HCT116 (cell line): ENCODE measurements around the gene EEF1AKMT2. TPM values are rescaled to one million over a fixed set of nuclear protein-coding genes. Genes with fewer than 3 reads are reported as not detected.

Experiments used
- ATAC-seq: fragments of 200-7000 bp; cut with Tn5 transposase; 2 replicates; pipeline ENCODE4 v1.9.1; 2020; ENCODE audit warnings: mild to moderate bottlenecking, moderate library complexity
- BruUV-seq: library from RNA; stranded (reverse); fragments of 400-500 nt; replicated peaks from 2 replicates; lab custom pipeline; 2021; lab: Mats Ljungman, UMichigan
- CTCF ChIA-PET: fragments of 300-600 bp; sonication (Branson Sonifier 250); formaldehyde crosslinking; loops from one replicate; lab custom pipeline; 2021; ENCODE audit warnings: antibody characterized with exemption; lab: Charles Lee
- POLR2A ChIA-PET: fragments of 300-600, 350-600 bp; sonication (Branson Sonifier 250); formaldehyde crosslinking; loops from one replicate; lab custom pipeline; 2021; ENCODE audit warnings: antibody characterized with exemption; lab: Charles Lee
- RAD21 ChIA-PET, 2 experiments: fragments of 300-600 bp; sonication (Branson Sonifier 250); formaldehyde crosslinking; loops; one replicate each; lab custom pipeline; 2023; ENCODE audit warnings: low total read pairs in 2 of 2; ENCODE audit not compliant: uncharacterized antibody in 2 of 2, unreplicated experiment in 2 of 2, low non-redundant PET in 1 of 2; lab: Charles Lee
- DNase-seq: peaks from one replicate; pipeline ENCODE4 v3.0.0-alpha.2; 2010; ENCODE audit warnings: low read depth, low spot score
- H2AFZ ChIP-seq: fragments of 200-600 bp; shearing (Covaris generic), sonication (generic); 2 replicates; pipeline ENCODE4 v1.6.1; 2017; ENCODE audit warnings: low read depth, mixed run types, mixed read lengths, antibody characterized with exemption, low read length; ENCODE audit not compliant: poor library complexity, severe bottlenecking
- H3K27ac ChIP-seq: 2 replicates; pipeline ENCODE4 v1.5.1; 2012; ENCODE audit warnings: low read depth, low read length
- H3K27me3 ChIP-seq: fragments of 200-600 bp; sonication (generic); 2 replicates; pipeline ENCODE4 v1.6.1; 2016; ENCODE audit warnings: mixed run types, low read length, mixed read lengths; ENCODE audit not compliant: insufficient read depth
- H3K36me3 ChIP-seq, 2 experiments: fragments of 200-500 bp in 1 of 2; fragments of 200-600 bp in 1 of 2; sonication (Bioruptor generic) in 1 of 2; sonication (generic) in 1 of 2; 2 replicates each; pipeline versions ENCODE4 v1.5.1 to v1.6.1; 2014 to 2016; ENCODE audit warnings: low read length in 2 of 2, inconsistent platforms in 1 of 2, mixed read lengths in 1 of 2, mixed run types in 1 of 2; ENCODE audit not compliant: insufficient read depth in 2 of 2, control insufficient read depth in 1 of 2
- H3K4me1 ChIP-seq, 2 experiments: fragments of 200-600 bp in 1 of 2; sonication (generic) in 1 of 2; 2 replicates each; pipeline versions ENCODE4 v1.5.1 to v1.6.1; 2012 to 2017; ENCODE audit warnings: low read length in 2 of 2, inconsistent platforms in 1 of 2, mild to moderate bottlenecking in 1 of 2, mixed read lengths in 1 of 2, mixed run types in 1 of 2, moderate library complexity in 1 of 2; ENCODE audit not compliant: insufficient read depth in 2 of 2, control insufficient read depth in 1 of 2
- H3K4me2 ChIP-seq: fragments of 200-600 bp; sonication (generic); 2 replicates; pipeline ENCODE4 v1.6.1; 2017; ENCODE audit warnings: mixed run types, low read length, mixed read lengths
- H3K4me3 ChIP-seq, 2 experiments: fragments of 200-600 bp in 1 of 2; sonication (generic) in 1 of 2; replicated peaks in 1 of 2; 2 replicates each; pipeline ENCODE4 v1.5.1; 2011 to 2016; ENCODE audit warnings: low read length in 2 of 2, control low read depth in 1 of 2, low read depth in 1 of 2, mild to moderate bottlenecking in 1 of 2, mixed read lengths in 1 of 2, mixed run types in 1 of 2
- H3K79me2 ChIP-seq: fragments of 200-600 bp; sonication (generic); 2 replicates; pipeline ENCODE4 v1.6.1; 2017; ENCODE audit warnings: mild to moderate bottlenecking, mixed run types, low read length, moderate library complexity, mixed read lengths; ENCODE audit not compliant: insufficient read depth
- H3K9ac ChIP-seq: fragments of 200-600 bp; sonication (generic); 2 replicates; pipeline ENCODE4 v1.6.1; 2016; ENCODE audit warnings: low read length, mixed read lengths
- H3K9me2 ChIP-seq: fragments of 200-600 bp; sonication (generic), shearing (Covaris generic); 2 replicates; pipeline ENCODE4 v1.6.1; 2017; ENCODE audit warnings: mixed run types, mild to moderate bottlenecking, moderate library complexity; ENCODE audit not compliant: insufficient read depth
- H3K9me3 ChIP-seq, 2 experiments: fragments of 200-500 bp in 1 of 2; fragments of 200-600 bp in 1 of 2; sonication (Bioruptor generic) in 1 of 2; sonication (generic) in 1 of 2; 2 replicates each; pipeline ENCODE4 v1.6.1; 2014 to 2017; ENCODE audit warnings: low read length in 2 of 2, mixed read lengths in 2 of 2, inconsistent platforms in 1 of 2, low read depth in 1 of 2, mild to moderate bottlenecking in 1 of 2, mixed run types in 1 of 2, moderate library complexity in 1 of 2; ENCODE audit not compliant: control insufficient read depth in 1 of 2, insufficient read depth in 1 of 2
- H4K20me1 ChIP-seq: fragments of 200-600 bp; sonication (generic), shearing (Covaris generic); 2 replicates; pipeline ENCODE4 v1.6.1; 2017; ENCODE audit warnings: mixed run types, mild to moderate bottlenecking, moderate library complexity; ENCODE audit not compliant: insufficient read depth
- CBX3 ChIP-seq: IDR thresholded peaks from 2 replicates; pipeline ENCODE4 v1.6.1; 2012; ENCODE audit warnings: low read depth
- ELF1 ChIP-seq: IDR thresholded peaks from 2 replicates; pipeline ENCODE4 v1.6.1; 2012; ENCODE audit warnings: low read depth, borderline replicate concordance
- EZH2 ChIP-seq: fragments of 200-600 bp; sonication (generic); IDR thresholded peaks from 2 replicates; pipeline ENCODE4 v1.6.1; 2017; ENCODE audit warnings: antibody characterized with exemption, mixed run types
- FOSL1 ChIP-seq: IDR thresholded peaks from 2 replicates; pipeline ENCODE4 v1.6.1; 2012; ENCODE audit warnings: low read depth
- JUND ChIP-seq: IDR thresholded peaks from 2 replicates; pipeline ENCODE4 v1.6.1; 2012
- SIN3A ChIP-seq: IDR thresholded peaks from 2 replicates; pipeline ENCODE4 v1.6.1; 2012; ENCODE audit warnings: low read depth
- TCF7L2 ChIP-seq: IDR thresholded peaks from 2 replicates; pipeline ENCODE4 v1.7.0; 2011; ENCODE audit warnings: borderline replicate concordance, inconsistent platforms; ENCODE audit not compliant: insufficient read depth, insufficient read length; ENCODE audit errors: extremely low read depth
- ZFX ChIP-seq: fragments of 450-650 bp; IDR thresholded peaks from 2 replicates; pipeline ENCODE4 v1.6.1; 2017
- ZNF274 ChIP-seq: fragments of 200-500 bp; sonication (Bioruptor generic); IDR thresholded peaks from 2 replicates; pipeline ENCODE4 v1.6.1; 2014; ENCODE audit warnings: mild to moderate bottlenecking, low read depth, low read length, inconsistent platforms
- intact Hi-C: fragments of 100-400 bp; cut with micrococcal nuclease; formaldehyde crosslinking; loops from 2 replicates; pipeline ENCODE4 v1.10.0; 2022
- total RNA-seq: library from RNA; stranded (reverse); gene quantifications from one replicate; pipeline ENCODE4 v1.2.1, GENCODE V29; 2021; ENCODE audit not compliant: unreplicated experiment
- TF ChIP-seq, protein P1 (sequence below): IDR thresholded peaks from 2 replicates; pipeline ENCODE4 v1.6.1; 2012
- TF ChIP-seq, protein P2 (sequence below): IDR thresholded peaks from 2 replicates; pipeline ENCODE4 v1.6.1; 2012
- TF ChIP-seq, protein P3 (sequence below), 3 experiments: fragments of 200-600 bp in 1 of 3; sonication (generic) in 1 of 3; IDR thresholded peaks in 2 of 3; conservative IDR thresholded peaks in 1 of 3; 2 replicates each; pipeline ENCODE4 v1.5.1; 2012 to 2017; ENCODE audit warnings: low read depth in 2 of 3, low read length in 2 of 3, antibody characterized with exemption in 1 of 3, borderline replicate concordance in 1 of 3, control low read depth in 1 of 3, mild to moderate bottlenecking in 1 of 3, mixed read lengths in 1 of 3, mixed run types in 1 of 3, moderate library complexity in 1 of 3; ENCODE audit not compliant: insufficient read depth in 1 of 3

EEF1AKMT2 gene
- total RNA-seq, 1 experiment from 2014 or later = 39.6 TPM

DNA sequence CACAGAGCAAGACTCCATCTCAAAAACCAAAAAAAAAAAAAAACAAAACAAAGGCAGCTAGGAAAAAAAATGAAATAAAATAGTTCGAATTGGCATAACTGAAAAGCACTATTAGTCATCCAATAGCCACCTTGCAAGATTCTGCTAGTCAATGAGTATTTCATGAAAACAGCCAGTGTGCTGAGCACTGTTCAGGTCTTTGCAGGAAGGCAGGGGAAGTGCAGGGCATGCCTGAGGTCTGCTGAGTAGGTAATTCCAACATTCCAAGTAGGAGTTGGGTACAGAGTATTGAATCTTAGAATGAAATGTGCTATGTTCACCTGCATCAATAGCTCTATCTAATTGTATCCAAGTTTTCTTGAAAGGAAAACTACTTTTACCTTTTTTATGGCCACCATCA lies 32.8 kb upstream of the EEF1AKMT2 start:
- ATAC-seq (peak; percentile 59), DNase-seq (no peak)
- Histone ChIP-seq H2AFZ (no peak overlapping the region), H3K36me3 (peaks cover 20 to 31% of the 10 kb centered on the region in 2 experiments), H3K9me3 (no peaks in the 10 kb centered on the region), H3K4me1 (no peaks in the 10 kb centered on the region), H3K27me3 (no peaks in the 10 kb centered on the region), H3K79me2 (no peaks in the 10 kb centered on the region), H3K9ac (no peak overlapping the region), H3K4me2 (no peak overlapping the region), H3K9me2 (no peaks in the 10 kb centered on the region), H3K27ac (no peak overlapping the region), H4K20me1 (no peaks in the 10 kb centered on the region), H3K4me3 (no peak overlapping the region)
- CTCF ChIA-PET = no interaction called here
- TF ChIP-seq, protein P1, sequence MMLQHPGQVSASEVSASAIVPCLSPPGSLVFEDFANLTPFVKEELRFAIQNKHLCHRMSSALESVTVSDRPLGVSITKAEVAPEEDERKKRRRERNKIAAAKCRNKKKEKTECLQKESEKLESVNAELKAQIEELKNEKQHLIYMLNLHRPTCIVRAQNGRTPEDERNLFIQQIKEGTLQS = no peak
- TF ChIP-seq TCF7L2 (no peak), ZNF274 (no peak), CBX3 (no peak), EZH2 (no peak), SIN3A (no peak), ZFX (no peak), ELF1 (no peak), JUND (no peak), FOSL1 (no peak)
- TF ChIP-seq, protein P2, sequence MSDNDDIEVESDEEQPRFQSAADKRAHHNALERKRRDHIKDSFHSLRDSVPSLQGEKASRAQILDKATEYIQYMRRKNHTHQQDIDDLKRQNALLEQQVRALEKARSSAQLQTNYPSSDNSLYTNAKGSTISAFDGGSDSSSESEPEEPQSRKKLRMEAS = no peak
- TF ChIP-seq, protein P3, sequence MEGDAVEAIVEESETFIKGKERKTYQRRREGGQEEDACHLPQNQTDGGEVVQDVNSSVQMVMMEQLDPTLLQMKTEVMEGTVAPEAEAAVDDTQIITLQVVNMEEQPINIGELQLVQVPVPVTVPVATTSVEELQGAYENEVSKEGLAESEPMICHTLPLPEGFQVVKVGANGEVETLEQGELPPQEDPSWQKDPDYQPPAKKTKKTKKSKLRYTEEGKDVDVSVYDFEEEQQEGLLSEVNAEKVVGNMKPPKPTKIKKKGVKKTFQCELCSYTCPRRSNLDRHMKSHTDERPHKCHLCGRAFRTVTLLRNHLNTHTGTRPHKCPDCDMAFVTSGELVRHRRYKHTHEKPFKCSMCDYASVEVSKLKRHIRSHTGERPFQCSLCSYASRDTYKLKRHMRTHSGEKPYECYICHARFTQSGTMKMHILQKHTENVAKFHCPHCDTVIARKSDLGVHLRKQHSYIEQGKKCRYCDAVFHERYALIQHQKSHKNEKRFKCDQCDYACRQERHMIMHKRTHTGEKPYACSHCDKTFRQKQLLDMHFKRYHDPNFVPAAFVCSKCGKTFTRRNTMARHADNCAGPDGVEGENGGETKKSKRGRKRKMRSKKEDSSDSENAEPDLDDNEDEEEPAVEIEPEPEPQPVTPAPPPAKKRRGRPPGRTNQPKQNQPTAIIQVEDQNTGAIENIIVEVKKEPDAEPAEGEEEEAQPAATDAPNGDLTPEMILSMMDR (IDR thresholded peaks at IDR 0.05 in 2 of 3, conservative IDR thresholded peaks at IDR 0.05 in 1 of 3; ENCODE audit: borderline replicate concordance in 1 of 3, insufficient read depth in 1 of 3, low read depth in 2 of 3, low read length in 2 of 3) = no peak
- no TSS peak for BruUV-seq
- RAD21 ChIA-PET = no interaction called here
- POLR2A ChIA-PET = no interaction called here
- intact Hi-C loops = no loop called here
